GM12874 (cell line): ENCODE measurements around the gene PCYT1B.

Source experiments
- CTCF ChIP-seq: IDR thresholded peaks from 2 replicates; pipeline ENCODE4 v1.5.1; 2011; ENCODE audit warnings: low read depth, mild to moderate bottlenecking, control low read depth, low read length, moderate library complexity; ENCODE audit not compliant: insufficient read depth

Gene PCYT1B

GRCh38 chrX:24659106-24659505, 12.0 kb upstream of the PCYT1B start:
- TF ChIP-seq CTCF = no peak

- TF ChIP-seq CTCF = no peak
These were observed 11.3 kb upstream of the PCYT1B start for GRCh38 chrX:24658421-24658820.

- no peak for TF ChIP-seq CTCF
These were observed 10.7 kb upstream of the PCYT1B start for GRCh38 chrX:24657671-24658386.

GRCh38 chrX:24651783-24652182, 4.6 kb upstream of the PCYT1B start:
- no peak for TF ChIP-seq CTCF

- no peak for TF ChIP-seq CTCF
These were observed 1.3 kb upstream of the PCYT1B start for GRCh38 chrX:24648495-24648894.

GRCh38 chrX:24646745-24647182, 383 bp downstream of the PCYT1B start:
- TF ChIP-seq CTCF = no peak

- no peak for TF ChIP-seq CTCF
These were observed 1.1 kb downstream of the PCYT1B start for GRCh38 chrX:24646006-24646405.
